ENCODE measurements around the gene DAGLB.
A peak's percentile ranks its signal among the peaks of the same experiment; 100 is the strongest.
"Not testable (repeated sequence)": the region's sequence is repeated elsewhere in the genome, so short reads cannot be mapped to it uniquely, and the experiment has no call there.

DAGLB gene

GRCh38 chr7:6423942-6424701, 23.6 kb downstream of the DAGLB start:
- no peak for DNase-seq

GRCh38 chr7:6422926-6423632, 24.7 kb downstream of the DAGLB start:
- DNase-seq: no peak

- DNase-seq: no peak
These were observed 25.7 kb downstream of the DAGLB start for GRCh38 chr7:6422095-6422494.

- no peak for DNase-seq
These were observed 27.1 kb downstream of the DAGLB start for GRCh38 chr7:6420680-6421079.

- no peak for DNase-seq
These were observed 28.4 kb downstream of the DAGLB start for GRCh38 chr7:6419310-6419773.

- DNase-seq: no peak
These were observed 30.3 kb downstream of the DAGLB start for GRCh38 chr7:6417408-6417807.

- peak; percentile 9 for DNase-seq
These were observed 31.1 kb downstream of the DAGLB start for GRCh38 chr7:6416516-6417145.

GRCh38 chr7:6413637-6414036, 34.1 kb downstream of the DAGLB start:
- DNase-seq: no peak

GRCh38 chr7:6409944-6410693, 37.6 kb downstream of the DAGLB start:
- no peak for DNase-seq

GRCh38 chr7:6409091-6409490, 38.7 kb downstream of the DAGLB start:
- DNase-seq: no peak

- no peak for DNase-seq
These were observed 40.3 kb downstream of the DAGLB start for GRCh38 chr7:6407434-6407833.

- no peak for DNase-seq
These were observed 41.6 kb downstream of the DAGLB start for GRCh38 chr7:6406121-6406520.

- DNase-seq: no peak
These were observed 43.8 kb downstream of the DAGLB start for GRCh38 chr7:6403907-6404306.

- no peak for DNase-seq
These were observed 45.0 kb downstream of the DAGLB start for GRCh38 chr7:6402741-6403140.

- no peak for DNase-seq
These were observed 45.7 kb downstream of the DAGLB start for GRCh38 chr7:6402041-6402440.

GRCh38 chr7:6401536-6401935, 46.2 kb downstream of the DAGLB start:
- DNase-seq: no peak

GRCh38 chr7:6400243-6401105, 47.3 kb downstream of the DAGLB start:
- not testable (repeated sequence) for DNase-seq

GRCh38 chr7:6399351-6399750, 48.4 kb downstream of the DAGLB start:
- no peak for DNase-seq

- no peak for DNase-seq
These were observed 48.8 kb downstream of the DAGLB start for GRCh38 chr7:6398943-6399342.

- DNase-seq: not testable (repeated sequence)
These were observed 49.8 kb downstream of the DAGLB start for GRCh38 chr7:6397759-6398495.

- DNase-seq: no peak
These were observed 51.7 kb downstream of the DAGLB start for GRCh38 chr7:6395898-6396595.

Data from retina (tissue), 1 donor.